Heart right ventricle (tissue), 16 donors: ENCODE results near the gene HECTD2. TPM values are rescaled to one million over a fixed set of nuclear protein-coding genes. Genes with fewer than 3 reads are reported as not detected.

Experiments used
- ATAC-seq, 8 donors: fragments of 200-7000 bp; cut with Tn5 transposase; one replicate each; pipeline ENCODE4 v1.9.1; 2020; ENCODE audit warnings: mild to moderate bottlenecking in 8 of 8, moderate library complexity in 8 of 8, moderate number of reproducible peaks in 1 of 8
- DNase-seq, 2 donors: peaks; one replicate each; pipeline ENCODE4 v3.0.0-alpha.2; 2020
- H3K27ac ChIP-seq, 10 donors: fragments of 200-600 bp; sonication (generic) in 2 of 10; one replicate each; pipeline versions ENCODE4 v1.5.0 to v1.8.0; 2020 to 2022; ENCODE audit warnings: mild to moderate bottlenecking in 3 of 10
- H3K27me3 ChIP-seq, 7 donors: fragments of 200-600 bp; one replicate each; pipeline ENCODE4 v1.8.0; 2021 to 2022; ENCODE audit warnings: mild to moderate bottlenecking in 2 of 7
- H3K36me3 ChIP-seq, 9 donors: fragments of 200-600 bp; sonication (generic) in 1 of 9; one replicate each; pipeline versions ENCODE4 v1.5.0 to v1.8.0; 2020 to 2022; ENCODE audit warnings: mild to moderate bottlenecking in 2 of 9
- H3K4me1 ChIP-seq, 9 donors: fragments of 200-600 bp; sonication (generic) in 1 of 9; one replicate each; pipeline versions ENCODE4 v1.5.0 to v1.8.0; 2020 to 2022; ENCODE audit warnings: mild to moderate bottlenecking in 4 of 9
- H3K4me3 ChIP-seq, 10 donors: fragments of 200-600 bp; sonication (generic) in 2 of 10; one replicate each; pipeline versions ENCODE4 v1.5.0 to v1.8.0; 2020 to 2022; ENCODE audit warnings: mild to moderate bottlenecking in 7 of 10, moderate library complexity in 2 of 10
- H3K9me3 ChIP-seq, 11 donors: fragments of 200-600 bp in 10 of 11; sonication (generic) in 2 of 11; one replicate each; pipeline versions ENCODE4 v1.5.0 to v1.8.0; 2013 to 2022; ENCODE audit warnings: mild to moderate bottlenecking in 2 of 11, control low read depth in 1 of 11, moderate library complexity in 1 of 11
- CTCF ChIP-seq, 9 donors: fragments of 200-600 bp; sonication (generic) in 2 of 9; IDR thresholded peaks; one replicate each; pipeline versions ENCODE4 v1.5.0 to v1.8.0; 2021 to 2022; ENCODE audit warnings: antibody characterized with exemption in 9 of 9, mild to moderate bottlenecking in 5 of 9, moderate library complexity in 1 of 9
- WGBS, 2 donors: extraction: QIAGEN DNeasy Blood & Tissue Kit; methylation state at CpG; one replicate each; pipeline ENCODE4 v1.1.7; 2013; ENCODE audit warnings: inconsistent platforms in 1 of 2; 5-methylcytosine and 5-hydroxymethylcytosine counted together
- intact Hi-C, 10 donors: fragments of 100-400 bp; cut with DNase I; formaldehyde crosslinking; loops; one replicate each; pipeline versions ENCODE4 v1.11.1 to v1.14.2; 2022
- polyA plus RNA-seq, 2 donors: library from polyadenylated mRNA; stranded (reverse); fragments of 200-250 nt; gene quantifications; one replicate each; pipeline ENCODE4 v1.2.3, GENCODE V29; 2013
- total RNA-seq, 10 donors: library from RNA; stranded (reverse); fragmentation: NEBNext Ultra II Directional in 3 of 10; extraction: Animal tissue kit (Norgen Biotek cat#: 25700) in 3 of 10; gene quantifications; one replicate each; pipeline versions ENCODE4 v1.2.1 to v1.2.4, GENCODE V29; 2021 to 2023
- donor health status: Arrhythmogenic right ventricular cardiomyopathy.
- donor health status: ischemic (EF 13 %, LVEDD 7.1; RV severe dilation, severe dysfunction).
- donor health status: healthy with polysubstance abuse.
- donor health status: DM: no; HTN: yes; CAD: no.
- donor health status: DM: no; HTN: no; CAD: no.
- donor health status: ischemic (EF 25% LVEDD 6.9; RV normal size, moderate dysfunction).
- donor health status: ischemic (EF 25% LVEDD 5.7; RV mildly dilated, moderate dysfunction).
- donor health status: healthy.
- donor health status: DM: yes; HTN: yes; CAD: no.
- donor health status: Ischemic cardiomyopathy.
- donor health status: ischemic (EF 35%, LVEDD 5.7; RV mildly dilated, moderate dysfunction).
- donor health status: nonischemic (EF 11% LVEDD 7.7; RV severe dilation, severe dysfunction).
- donor health status: DM: yes; HTN: yes; CAD: no.
- donor health status: PGD.
- donor health status: ischemic (EF 29% LVEDD 5.4; RV normal size, mild dysfunction).
- donor health status: nonischemic (EF 23%, LVEDD 6.1; RV moderate dilation, normal function).

Gene HECTD2
- total and polyA plus RNA-seq, 12 donors: 2.2 to 6.9 (median 5.2) TPM

GRCh38 chr10:91378061-91378460 lies 32.1 kb upstream of the HECTD2 start:
- DNase-seq (no peak), ATAC-seq (no peak)
- Histone ChIP-seq H3K4me1 (peaks cover 3 to 19% (median 12%) of the 10 kb centered on the region in 9 donors), H3K9me3 (peaks cover 0 to 42% (median 24%) of the 10 kb centered on the region in 11 donors), H3K27ac (no peak overlapping the region), H3K36me3 (no peaks in the 10 kb centered on the region), H3K4me3 (no peak overlapping the region), H3K27me3 (peaks cover 0 to 6% (median 0%) of the 10 kb centered on the region in 7 donors)
- intact Hi-C loops: loop anchor here in 1 of 10 donors (10.0 kb wide), 1 partner anchor 83 kb away; no protein-coding TSS in a partner anchor
- no peak for TF ChIP-seq CTCF (IDR thresholded peaks at IDR 0.05)

- intact Hi-C loops: loop anchor here in 6 of 10 donors (5.0 to 10.0 kb wide), 7 partner anchors 84 to 506 kb away; partner anchors contain the start of genes PPP1R3C (in 4 of the 6) and RPP30 (in 1 of the 6)
- no peak for TF ChIP-seq CTCF (IDR thresholded peaks at IDR 0.05)
Measured at GRCh38 chr10:91380873-91381256, 29.3 kb upstream of the HECTD2 start.

GRCh38 chr10:91381257-91381891 lies 28.8 kb upstream of the HECTD2 start:
- Histone ChIP-seq H3K27ac (peak overlapping the region in 3 of 10 donors; percentile 2 to 34 (median 3)), H3K27me3 (peaks cover 0 to 10% (median 0%) of the 10 kb centered on the region in 7 donors), H3K4me1 (peaks cover 3 to 19% (median 12%) of the 10 kb centered on the region in 9 donors), H3K9me3 (peaks cover 0 to 10% (median 0%) of the 10 kb centered on the region in 11 donors), H3K4me3 (peak overlapping the region in 5 of 10 donors; percentile 13 to 28 (median 17)), H3K36me3 (no peaks in the 10 kb centered on the region)
- 21 to 22% methylated on average over 9 of the region's 9 CpGs for WGBS, 2 donors
- peak; percentile 45 to 94 (median 86) for ATAC-seq
- TF ChIP-seq CTCF (IDR thresholded peaks at IDR 0.05): no peak
- DNase-seq: peak in 1 of 2 donors; percentile 20
- intact Hi-C loops: loop anchor here in 6 of 10 donors (5.0 to 10.0 kb wide), 7 partner anchors 84 to 507 kb away; partner anchors contain the start of genes PPP1R3C (in 4 of the 6) and RPP30 (in 1 of the 6)

More at GRCh38 chr10:91380873-91381256, 29.3 kb upstream of the HECTD2 start:
- Histone ChIP-seq H3K27ac (peak overlapping the region in 2 of 10 donors; percentile 3 to 34), H3K36me3 (no peaks in the 10 kb centered on the region), H3K4me1 (peaks cover 3 to 19% (median 12%) of the 10 kb centered on the region in 9 donors), H3K9me3 (peaks cover 0 to 14% (median 0%) of the 10 kb centered on the region in 11 donors), H3K4me3 (peak overlapping the region in 5 of 10 donors; percentile 13 to 28 (median 17)), H3K27me3 (peaks cover 0 to 9% (median 0%) of the 10 kb centered on the region in 7 donors)
- ATAC-seq (peak in 5 of 8 donors; percentile 16 to 45 (median 31)), DNase-seq (no peak)
- WGBS, 2 donors: 31 to 46% methylated on average over 3 of the region's 3 CpGs

GRCh38 chr10:91385306-91386085 lies 24.6 kb upstream of the HECTD2 start:
- Histone ChIP-seq H3K36me3 (no peaks in the 10 kb centered on the region), H3K27me3 (peaks cover 0 to 24% (median 0%) of the 10 kb centered on the region in 7 donors), H3K27ac (no peak overlapping the region), H3K4me1 (peaks cover 3 to 20% (median 11%) of the 10 kb centered on the region in 9 donors), H3K9me3 (no peaks in the 10 kb centered on the region), H3K4me3 (no peak overlapping the region)
- DNase-seq (no peak), ATAC-seq (no peak)
- intact Hi-C loops: loop anchor here in 7 of 10 donors (5.0 to 10.0 kb wide), 9 partner anchors 88 to 527 kb away; partner anchors contain the start of genes PPP1R3C (in 4 of the 7) and RPP30 (in 1 of the 7)
- 65 to 67% methylated on average over 9 of the region's 9 CpGs for WGBS, 2 donors
- TF ChIP-seq CTCF (IDR thresholded peaks at IDR 0.05): no peak
